K562 (cell line): ENCODE data around the gene MRAS. TPM values are rescaled to one million over a fixed set of nuclear protein-coding genes. Genes with fewer than 3 reads are reported as not detected.

Experiments
- ATAC-seq: fragments of 200-7000 bp; cut with Tn5 transposase; 3 replicates; pipeline ENCODE4 v1.9.1; 2020; ENCODE audit warnings: moderate library complexity
- BruUV-seq: library from RNA; stranded (reverse); fragments of 400-500 nt; replicated peaks from 2 replicates; lab custom pipeline; 2021; lab: Mats Ljungman, UMichigan
- CTCF ChIA-PET: fragments of 300-600 bp; formaldehyde crosslinking; extraction: SDS; loops from one replicate; lab custom pipeline; 2021; ENCODE audit warnings: low intra/inter-chr PET ratio; lab: Yijun Ruan, JAX
- POLR2A ChIA-PET: fragments of 300-600, 350-650 bp; sonication (Branson Sonifier 250); formaldehyde crosslinking; extraction: SDS; loops from one replicate; lab custom pipeline; 2021; ENCODE audit warnings: antibody characterized with exemption, inconsistent platforms; lab: Yijun Ruan, JAX
- DNase-seq, 4 experiments: peaks; one replicate each; pipeline versions ENCODE4 v3.0.0 to v3.0.0-alpha.2; 2011 to 2018; ENCODE audit warnings: low spot score in 3 of 4, mixed read lengths in 3 of 4; ENCODE audit errors: extremely low read depth in 1 of 4
- FAIRE-seq: peaks from 2 replicates; lab custom pipeline; 2011; peaks lifted over from hg19 to GRCh38; lab: Jason Lieb, UNC
- H2AFZ ChIP-seq: 2 replicates; pipeline ENCODE4 v1.6.0; 2011; ENCODE audit warnings: low read depth, low read length, control low read depth, inconsistent platforms
- H3K27ac ChIP-seq: fragments of 200-600 bp; 3 replicates; pipeline ENCODE4 v1.8.0; 2011; ENCODE audit warnings: low read depth, mild to moderate bottlenecking, control low read depth, inconsistent platforms, low read length, moderate library complexity, mixed read lengths; ENCODE audit errors: extremely low read depth
- H3K27me3 ChIP-seq, 2 experiments: fragments of 300-600 bp in 1 of 2; 2 replicates in 1 of 2; 3 replicates in 1 of 2; pipeline versions ENCODE4 v1.6.0 to v1.8.0; 2011; ENCODE audit warnings: inconsistent platforms in 2 of 2, low read length in 2 of 2, mild to moderate bottlenecking in 1 of 2, mixed read lengths in 1 of 2, moderate library complexity in 1 of 2; ENCODE audit not compliant: control insufficient read depth in 2 of 2, insufficient read depth in 2 of 2
- H3K36me3 ChIP-seq: fragments of 300-600 bp; 3 replicates; pipeline ENCODE4 v1.8.0; 2011; ENCODE audit warnings: mild to moderate bottlenecking, low read length, inconsistent platforms; ENCODE audit not compliant: control insufficient read depth, insufficient read depth
- H3K4me1 ChIP-seq, 2 experiments: fragments of 200-600 bp in 1 of 2; replicated peaks in 1 of 2; 2 replicates in 1 of 2; 3 replicates in 1 of 2; pipeline versions ENCODE4 v1.5.1 to v1.8.0; 2011; ENCODE audit warnings: inconsistent platforms in 2 of 2, low read length in 2 of 2, mild to moderate bottlenecking in 1 of 2, mixed read lengths in 1 of 2, moderate library complexity in 1 of 2; ENCODE audit not compliant: control insufficient read depth in 2 of 2, insufficient read depth in 2 of 2
- H3K4me2 ChIP-seq: 2 replicates; pipeline ENCODE4 v1.6.1; 2011; ENCODE audit warnings: low read length, control low read depth, inconsistent platforms, mixed read lengths; ENCODE audit not compliant: insufficient read depth
- H3K4me3 ChIP-seq: fragments of 200-600 bp; sonication (generic), shearing (Covaris generic); 2 replicates; pipeline ENCODE4 v1.5.1; 2016; ENCODE audit warnings: control low read depth, inconsistent platforms
- H3K79me2 ChIP-seq: fragments of 200-600 bp; 3 replicates; pipeline ENCODE4 v1.8.0; 2011; ENCODE audit warnings: low read length, inconsistent platforms; ENCODE audit not compliant: control insufficient read depth, insufficient read depth
- H3K9ac ChIP-seq, 2 experiments: 2 replicates each; pipeline versions ENCODE4 v1.6.0 to v1.6.1; 2011; ENCODE audit warnings: low read depth in 2 of 2, low read length in 2 of 2, control low read depth in 1 of 2, inconsistent platforms in 1 of 2, mild to moderate bottlenecking in 1 of 2, mixed read lengths in 1 of 2; ENCODE audit not compliant: insufficient read depth in 1 of 2
- H3K9me1 ChIP-seq: one replicate; pipeline ENCODE4 v1.6.0; 2011; ENCODE audit warnings: inconsistent platforms, mild to moderate bottlenecking, low read length, moderate library complexity; ENCODE audit not compliant: control insufficient read depth, insufficient read depth
- H3K9me3 ChIP-seq: replicated peaks from 2 replicates; pipeline ENCODE4 v1.5.1; 2011; ENCODE audit warnings: low read depth, low read length, inconsistent platforms; ENCODE audit not compliant: control insufficient read depth, insufficient read depth
- H4K20me1 ChIP-seq: replicated peaks from 2 replicates; pipeline ENCODE4 v1.6.1; 2011; ENCODE audit warnings: low read length, inconsistent platforms, mixed read lengths; ENCODE audit not compliant: control insufficient read depth, insufficient read depth
- BMI1 ChIP-seq: fragments of 150-350 bp; IDR thresholded peaks from 2 replicates; pipeline ENCODE4 v1.6.1; 2014; ENCODE audit warnings: low read length
- CEBPB ChIP-seq: fragments of 450-650 bp; IDR thresholded peaks from 2 replicates; pipeline ENCODE4 v1.6.1; 2016; ENCODE audit warnings: missing genetic modification characterization, missing compliant biosample characterization
- CTBP1 ChIP-seq: fragments of 450-650 bp; IDR thresholded peaks from 2 replicates; pipeline ENCODE4 v1.6.1; 2016; ENCODE audit warnings: borderline replicate concordance
- HDAC8 ChIP-seq: fragments of 450-650 bp; IDR thresholded peaks from 2 replicates; pipeline ENCODE4 v1.6.1; 2016; ENCODE audit warnings: mild to moderate bottlenecking, missing genetic modification characterization, moderate library complexity, missing compliant biosample characterization
- HINFP ChIP-seq: fragments of 450-650 bp; conservative IDR thresholded peaks from 2 replicates; pipeline ENCODE4 v1.6.1; 2016; ENCODE audit warnings: missing genetic modification characterization, low read depth, mild to moderate bottlenecking, control low read depth, missing compliant biosample characterization
- KDM2B ChIP-seq: fragments of 250-450 bp; sonication (Bioruptor Pico); IDR thresholded peaks from 2 replicates; pipeline ENCODE4 v1.8.0; 2021; ENCODE audit warnings: mild to moderate bottlenecking, moderate library complexity
- NFRKB ChIP-seq: fragments of 450-650 bp; IDR thresholded peaks from 2 replicates; pipeline ENCODE4 v1.6.1; 2016; ENCODE audit warnings: low read depth
- RBM34 ChIP-seq: fragments of 200-400 bp; formaldehyde crosslinking; IDR thresholded peaks from 2 replicates; pipeline ENCODE4 v1.6.1; 2018; ENCODE audit warnings: low read length, borderline replicate concordance; ENCODE audit not compliant: insufficient read depth
- SMC3 ChIP-seq: conservative IDR thresholded peaks from 2 replicates; pipeline ENCODE4 v1.6.1; 2011; ENCODE audit warnings: low read depth, low read length, improper control_type of control experiment; ENCODE audit not compliant: insufficient read depth
- TCFL5 ChIP-seq: fragments of 250-450 bp; sonication (Bioruptor Pico); conservative IDR thresholded peaks from 2 replicates; pipeline ENCODE4 v1.6.1; 2021; ENCODE audit warnings: mild to moderate bottlenecking, moderate library complexity, matching md5 sums
- XRCC5 ChIP-seq: fragments of 200-400 bp; formaldehyde crosslinking; IDR thresholded peaks from 2 replicates; pipeline ENCODE4 v1.6.1; 2017; ENCODE audit warnings: low read depth, mild to moderate bottlenecking, low read length
- ZFP1 ChIP-seq: fragments of 450-650 bp; formaldehyde crosslinking; IDR thresholded peaks from 2 replicates; pipeline ENCODE4 v1.4.0; 2020; ENCODE audit warnings: mild to moderate bottlenecking, mixed read lengths
- ZNF3 ChIP-seq: fragments of 250-450 bp; sonication (Bioruptor Pico); IDR thresholded peaks from 2 replicates; pipeline ENCODE4 v1.5.0; 2021; ENCODE audit warnings: mild to moderate bottlenecking, moderate library complexity
- ZNF512 ChIP-seq: IDR thresholded peaks from 2 replicates; pipeline ENCODE4 v1.6.1; 2016; ENCODE audit warnings: missing genetic modification characterization, missing compliant biosample characterization
- ZSCAN29 ChIP-seq: fragments of 450-650 bp; IDR thresholded peaks from 2 replicates; pipeline ENCODE4 v1.6.1; 2017
- WGBS: fragments of 100-300 bp; shearing (Covaris generic); methylation state at CpG from one replicate; pipeline ENCODE4 v1.1.6; 2016; ENCODE audit warnings: low coverage, mixed read lengths; ENCODE audit not compliant: insufficient coverage; ENCODE audit errors: missing lambda C conversion rate; 5-methylcytosine and 5-hydroxymethylcytosine counted together
- in situ Hi-C: fragments of 300-500 bp; cut with MboI; formaldehyde crosslinking; loops from 4 replicates; pipeline ENCODE4 v1.15.0; 2018; ENCODE audit warnings: inconsistent platforms, mixed read lengths
- intact Hi-C: fragments of 100-400 bp; cut with micrococcal nuclease; formaldehyde crosslinking; loops from 2 replicates; pipeline ENCODE4 v1.14.2; 2022
- polyA plus RNA-seq, 8 experiments: library from polyadenylated mRNA; depleted of rRNA in 4 of 8; stranded (reverse) in 5 of 8; unstranded in 3 of 8; fragments of >200 nt; fragmentation: Nextera tagmentation in 2 of 8; fragmentation: Illumina TruSeq in 1 of 8; extraction: Ambion mirVana in 2 of 8; extraction: Trizol in 1 of 8; gene quantifications; 2 replicates each; pipeline versions ENCODE4 v1.2.1 to v1.2.3, GENCODE V29; 2011 to 2014; ENCODE audit warnings: inconsistent platforms in 1 of 8, missing spikeins in 1 of 8
- total RNA-seq, 7 experiments: library from RNA; depleted of rRNA in 6 of 7; stranded (reverse); fragments of >200 nt in 6 of 7; fragmentation: Illumina TruSeq in 2 of 7; extraction: Trizol in 2 of 7; gene quantifications; 2 replicates each; pipeline versions ENCODE4 v1.2.1 to v1.2.3, GENCODE V29; 2011 to 2021; ENCODE audit warnings: low replicate concordance in 1 of 7

MRAS gene
- total and polyA plus RNA-seq, 9 of the 15 experiments (the other 6 are each of a cell fraction or from before 2014, with no cell fraction given): 1.5 to 10.0 (median 5.0) TPM

DNA sequence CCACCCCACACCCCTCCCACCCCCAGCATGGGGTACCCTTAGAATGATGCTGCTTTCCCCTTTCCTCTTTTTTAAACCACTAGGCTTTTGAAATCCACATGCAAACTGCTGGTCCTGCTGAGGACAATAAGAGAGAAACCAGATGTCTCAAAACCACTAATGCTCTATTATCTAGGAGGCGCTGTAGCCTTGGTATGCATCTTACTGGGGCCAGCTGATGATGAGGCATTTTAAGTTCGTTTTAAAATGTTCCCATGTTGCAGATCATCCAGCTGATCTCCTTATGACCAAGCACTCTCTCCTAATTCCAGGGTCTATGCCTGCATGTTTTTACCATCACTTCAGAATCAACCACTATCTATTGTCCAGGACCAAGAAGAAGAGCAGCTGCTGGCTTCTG lies 20.0 kb upstream of the MRAS start (continued):
- no peak for TF ChIP-seq HINFP (tag)
- TF ChIP-seq ZNF3 (CRISPR knock-in tag): no peak
- TF ChIP-seq NFRKB: no peak

GRCh38 chr3:138329127-138329983 lies 19.0 kb upstream of the MRAS start, which contains the start of gene NME9:
Gene NME9 (minus strand): TSS chr3:138329851. CDS start chr3:138329335, 516 bp downstream.
- H3K36me3 ChIP-seq: no peaks in the 10 kb centered on the region
- H3K27me3 ChIP-seq: no peaks in the 10 kb centered on the region; a peak in 1 of 5 replicates
- ATAC-seq: peak; percentile 94
- H3K79me2 ChIP-seq: no peaks in the 10 kb centered on the region
- H2AFZ ChIP-seq: peak within 1 kb of the TSS; percentile 90
- H3K4me1 ChIP-seq: peaks cover 7 to 10% of the 10 kb centered on the region in 2 experiments; a peak in 4 of 5 replicates
- ChIA-PET CTCF (interaction anchor here (0.5 kb wide), 1 partner anchor 591 kb away, joined by 3 read pairs; no protein-coding TSS in a partner anchor), POLR2A (interaction anchor here (1.0 to 1.2 kb wide), 3 partner anchors 14 to 34 kb away, joined by 3 read pairs; no protein-coding TSS in a partner anchor)
- peak within 1 kb of the TSS; percentile 30 to 90; a peak in 3 of 4 replicates for H3K9ac ChIP-seq
- no peak within 1 kb of the TSS for H3K27ac ChIP-seq
- no peaks in the 10 kb centered on the region for H3K9me1 ChIP-seq
- intact Hi-C loops: loop anchor here (1.0 to 10.0 kb wide), 2 partner anchors 149 to 265 kb away; no protein-coding TSS in a partner anchor
- DNase-seq: peak; percentile 86 to 95 (median 92)
- peak within 1 kb of the TSS; percentile 83 for H3K4me2 ChIP-seq
- in situ Hi-C loops: no loop called here
- H4K20me1 ChIP-seq: no peaks in the 10 kb centered on the region
- H3K4me3 ChIP-seq: peak within 1 kb of the TSS; percentile 57
- FAIRE-seq: peak; percentile 88
- under 1% methylated on average over 48 of the region's 62 CpGs for WGBS
- no TSS peak for BruUV-seq
- no peaks in the 10 kb centered on the region for H3K9me3 ChIP-seq
- no peak for TF ChIP-seq RBM34
- no peak for TF ChIP-seq CEBPB (tag)
- TF ChIP-seq HDAC8 (tag): no peak
- no peak for TF ChIP-seq KDM2B
- TF ChIP-seq ZFP1 (CRISPR knock-in tag): no peak
- TF ChIP-seq SMC3: no peak
- no peak for TF ChIP-seq XRCC5
- peak; percentile 77 for TF ChIP-seq BMI1
- no peak for TF ChIP-seq ZNF512 (tag)
- TF ChIP-seq TCFL5 (CRISPR knock-in tag): no peak
- TF ChIP-seq CTBP1: 0 out of 2 replicates have a peak, but pooled peaks have one; percentile 7
- TF ChIP-seq ZSCAN29: no peak
